Glutamatergic neuron (in vitro differentiated cells): ENCODE results near the gene GARIN3. TPM values are rescaled to one million over a fixed set of nuclear protein-coding genes. Genes with fewer than 3 reads are reported as not detected.

Source experiments
- DNase-seq: peaks from one replicate; pipeline ENCODE4 v3.0.0; 2022
- H3K27ac Mint-ChIP-seq: one replicate; pipeline ENCODE4 v1.8.0; 2020; ENCODE audit warnings: mild to moderate bottlenecking, mixed read lengths, inconsistent platforms; ENCODE audit not compliant: unreplicated experiment
- H3K27me3 Mint-ChIP-seq: one replicate; pipeline ENCODE4 v1.8.0; 2020; ENCODE audit warnings: mild to moderate bottlenecking, moderate library complexity, mixed read lengths, inconsistent platforms; ENCODE audit not compliant: unreplicated experiment
- H3K36me3 Mint-ChIP-seq: one replicate; pipeline ENCODE4 v1.8.0; 2020; ENCODE audit warnings: mild to moderate bottlenecking, mixed read lengths, inconsistent platforms; ENCODE audit not compliant: unreplicated experiment
- H3K4me1 Mint-ChIP-seq: one replicate; pipeline ENCODE4 v1.8.0; 2020; ENCODE audit warnings: mild to moderate bottlenecking, low read depth, mixed read lengths, inconsistent platforms; ENCODE audit not compliant: unreplicated experiment
- H3K4me3 Mint-ChIP-seq: one replicate; pipeline ENCODE4 v1.8.0; 2020; ENCODE audit warnings: mild to moderate bottlenecking, mixed read lengths, inconsistent platforms; ENCODE audit not compliant: unreplicated experiment
- H3K9me3 Mint-ChIP-seq: one replicate; pipeline ENCODE4 v1.8.0; 2020; ENCODE audit warnings: mild to moderate bottlenecking, moderate library complexity, mixed read lengths, inconsistent platforms; ENCODE audit not compliant: unreplicated experiment
- total RNA-seq: library from RNA; stranded (reverse); fragmentation: NEBNext Ultra II Directional; extraction: Animal tissue kit (Norgen Biotek cat#: 25700); gene quantifications from one replicate; pipeline ENCODE4 v1.2.1, GENCODE V29; 2021; ENCODE audit not compliant: unreplicated experiment
- TF ChIP-seq, protein P1 (sequence below): fragments of 200-600 bp; sonication (generic); IDR thresholded peaks from one replicate; pipeline ENCODE4 v1.5.0; 2021; ENCODE audit not compliant: partially characterized antibody, unreplicated experiment

The GARIN3 gene
- total RNA-seq, 1 donor from 2014 or later: not detected

- Mint-ChIP-seq H3K27me3 (no peaks in the 10 kb centered on the region), H3K27ac (no peak overlapping the region), H3K9me3 (no peaks in the 10 kb centered on the region), H3K4me1 (no peaks in the 10 kb centered on the region), H3K4me3 (no peak overlapping the region), H3K36me3 (no peaks in the 10 kb centered on the region)
- no peak for DNase-seq
- TF ChIP-seq, protein P1, sequence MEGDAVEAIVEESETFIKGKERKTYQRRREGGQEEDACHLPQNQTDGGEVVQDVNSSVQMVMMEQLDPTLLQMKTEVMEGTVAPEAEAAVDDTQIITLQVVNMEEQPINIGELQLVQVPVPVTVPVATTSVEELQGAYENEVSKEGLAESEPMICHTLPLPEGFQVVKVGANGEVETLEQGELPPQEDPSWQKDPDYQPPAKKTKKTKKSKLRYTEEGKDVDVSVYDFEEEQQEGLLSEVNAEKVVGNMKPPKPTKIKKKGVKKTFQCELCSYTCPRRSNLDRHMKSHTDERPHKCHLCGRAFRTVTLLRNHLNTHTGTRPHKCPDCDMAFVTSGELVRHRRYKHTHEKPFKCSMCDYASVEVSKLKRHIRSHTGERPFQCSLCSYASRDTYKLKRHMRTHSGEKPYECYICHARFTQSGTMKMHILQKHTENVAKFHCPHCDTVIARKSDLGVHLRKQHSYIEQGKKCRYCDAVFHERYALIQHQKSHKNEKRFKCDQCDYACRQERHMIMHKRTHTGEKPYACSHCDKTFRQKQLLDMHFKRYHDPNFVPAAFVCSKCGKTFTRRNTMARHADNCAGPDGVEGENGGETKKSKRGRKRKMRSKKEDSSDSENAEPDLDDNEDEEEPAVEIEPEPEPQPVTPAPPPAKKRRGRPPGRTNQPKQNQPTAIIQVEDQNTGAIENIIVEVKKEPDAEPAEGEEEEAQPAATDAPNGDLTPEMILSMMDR: no peak
Measured at GRCh38 chr5:157203417-157203816, 37.4 kb upstream of the GARIN3 start.

- Mint-ChIP-seq H3K27me3 (no peaks in the 10 kb centered on the region), H3K27ac (no peak overlapping the region), H3K4me1 (no peaks in the 10 kb centered on the region), H3K36me3 (no peaks in the 10 kb centered on the region), H3K4me3 (no peak overlapping the region), H3K9me3 (no peaks in the 10 kb centered on the region)
- DNase-seq: no peak
- TF ChIP-seq, protein P1: no peak
Measured at GRCh38 chr5:157201857-157202256, 35.8 kb upstream of the GARIN3 start.

- no peaks in the 10 kb centered on the region for H3K36me3 Mint-ChIP-seq
- TF ChIP-seq, protein P1: no peak
- no peaks in the 10 kb centered on the region for H3K9me3 Mint-ChIP-seq
- no peak for DNase-seq
- H3K27ac Mint-ChIP-seq: no peak overlapping the region
- no peaks in the 10 kb centered on the region for H3K27me3 Mint-ChIP-seq
- H3K4me1 Mint-ChIP-seq: no peaks in the 10 kb centered on the region
- H3K4me3 Mint-ChIP-seq: no peak overlapping the region
Measured at GRCh38 chr5:157198277-157198986, 32.4 kb upstream of the GARIN3 start.

- no peak for DNase-seq
- TF ChIP-seq, protein P1: no peak
- H3K4me3 Mint-ChIP-seq: no peak overlapping the region
- no peaks in the 10 kb centered on the region for H3K36me3 Mint-ChIP-seq
- H3K27ac Mint-ChIP-seq: no peak overlapping the region
- no peaks in the 10 kb centered on the region for H3K9me3 Mint-ChIP-seq
- H3K4me1 Mint-ChIP-seq: no peaks in the 10 kb centered on the region
- H3K27me3 Mint-ChIP-seq: no peaks in the 10 kb centered on the region
Measured at GRCh38 chr5:157197086-157197485, 31.0 kb upstream of the GARIN3 start.

DNA sequence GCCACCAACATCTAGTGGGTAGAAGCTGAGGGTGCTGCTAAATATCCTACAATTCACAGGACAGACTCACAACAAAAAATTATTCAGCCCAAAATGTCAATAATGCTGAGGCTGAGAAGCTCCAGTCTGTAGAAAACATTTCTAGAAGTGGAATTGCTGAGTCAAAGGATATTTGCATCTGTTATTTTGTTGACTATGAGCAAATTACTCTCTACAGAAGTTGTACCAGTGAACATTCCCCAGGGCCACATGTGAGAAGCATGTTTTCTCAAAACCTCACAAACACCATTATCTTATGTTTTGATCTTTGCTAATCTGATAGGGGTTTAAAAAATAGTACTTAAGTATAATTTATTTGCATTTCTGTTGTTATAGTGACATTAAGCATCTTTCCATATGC lies 30.0 kb upstream of the GARIN3 start:
- TF ChIP-seq, protein P1: no peak
- H3K9me3 Mint-ChIP-seq: no peaks in the 10 kb centered on the region
- no peak for DNase-seq
- H3K4me1 Mint-ChIP-seq: no peaks in the 10 kb centered on the region
- no peaks in the 10 kb centered on the region for H3K27me3 Mint-ChIP-seq
- no peak overlapping the region for H3K27ac Mint-ChIP-seq
- no peaks in the 10 kb centered on the region for H3K36me3 Mint-ChIP-seq
- H3K4me3 Mint-ChIP-seq: no peak overlapping the region
